Measurements from ENCODE around the gene SLC25A45. TPM values are rescaled to one million over a fixed set of nuclear protein-coding genes. Genes with fewer than 3 reads are reported as not detected.
A peak's percentile ranks its signal among the peaks of the same experiment; 100 is the strongest.

Gene SLC25A45
- total RNA-seq, 4 donors from 2014 or later = 2.6 to 12.4 (median 5.6) TPM

DNA sequence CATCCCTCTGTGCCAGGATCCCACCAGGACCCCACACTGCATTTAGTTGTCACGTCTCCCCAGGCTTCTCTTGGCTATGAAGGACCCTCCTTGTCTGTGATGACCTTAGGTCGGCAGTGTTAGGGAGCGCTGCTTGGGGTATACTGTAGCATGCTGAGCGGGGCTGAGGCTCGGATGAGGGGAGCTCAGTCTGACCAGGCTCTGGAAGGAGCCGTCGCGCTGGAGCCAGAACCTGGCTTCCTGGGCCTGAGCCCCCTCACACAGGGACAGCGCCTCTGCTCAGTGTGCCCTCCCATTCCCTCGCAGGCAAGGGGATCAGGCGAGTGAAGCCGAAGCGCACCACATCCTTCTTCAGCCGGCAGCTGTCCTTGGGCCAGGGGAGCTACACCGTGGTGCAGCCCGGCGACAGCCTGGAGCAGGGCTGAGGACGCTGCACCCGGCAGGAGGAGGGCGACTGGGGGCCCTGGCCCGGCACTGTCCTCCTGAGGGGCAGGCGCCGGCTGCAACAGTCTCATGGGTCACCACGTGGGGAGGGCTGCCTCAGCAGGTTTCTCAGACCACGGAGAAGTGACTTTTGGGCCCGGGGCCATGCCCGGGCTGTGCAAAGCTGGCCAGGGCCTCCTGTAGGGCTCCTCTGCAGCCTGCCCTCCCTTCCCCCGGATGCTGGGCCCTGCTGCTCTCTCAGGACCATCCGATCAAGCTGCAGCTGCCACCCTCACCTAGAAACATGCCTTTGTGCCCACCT is 28.7 kb upstream of the SLC25A45 start:
- H3K9me3 ChIP-seq = no peaks in the 10 kb centered on the region
- intact Hi-C loops (cut with DNase I; ENCODE audit: low total_unique reads) (no loop called here), in situ Hi-C loops (cut with MboI; ENCODE audit: low sequenced_read_pairs in 4 of 4) (loop anchor here in 2 of 4 donors (10.0 kb wide), 2 partner anchors 46 to 54 kb away; no protein-coding TSS in a partner anchor)
- H3K27ac ChIP-seq = peak overlapping the region in 2 of 4 donors; percentile 62 to 69
- no peak for ATAC-seq
- TF ChIP-seq POLR2A (IDR thresholded peaks at IDR 0.05) (no peak), CTCF (IDR thresholded peaks at IDR 0.05 in 4 of 5, conservative IDR thresholded peaks at IDR 0.05 in 1 of 5) (no peak)
- no peaks in the 10 kb centered on the region for H3K27me3 ChIP-seq
- H3K36me3 ChIP-seq = peaks cover 0 to 51% of the 10 kb centered on the region in 2 donors
- no peak overlapping the region for H3K4me3 ChIP-seq
- DNase-seq = peak in 1 of 2 donors; percentile 11
- H3K4me1 ChIP-seq = peaks cover 14 to 22% of the 10 kb centered on the region in 2 donors

DNA sequence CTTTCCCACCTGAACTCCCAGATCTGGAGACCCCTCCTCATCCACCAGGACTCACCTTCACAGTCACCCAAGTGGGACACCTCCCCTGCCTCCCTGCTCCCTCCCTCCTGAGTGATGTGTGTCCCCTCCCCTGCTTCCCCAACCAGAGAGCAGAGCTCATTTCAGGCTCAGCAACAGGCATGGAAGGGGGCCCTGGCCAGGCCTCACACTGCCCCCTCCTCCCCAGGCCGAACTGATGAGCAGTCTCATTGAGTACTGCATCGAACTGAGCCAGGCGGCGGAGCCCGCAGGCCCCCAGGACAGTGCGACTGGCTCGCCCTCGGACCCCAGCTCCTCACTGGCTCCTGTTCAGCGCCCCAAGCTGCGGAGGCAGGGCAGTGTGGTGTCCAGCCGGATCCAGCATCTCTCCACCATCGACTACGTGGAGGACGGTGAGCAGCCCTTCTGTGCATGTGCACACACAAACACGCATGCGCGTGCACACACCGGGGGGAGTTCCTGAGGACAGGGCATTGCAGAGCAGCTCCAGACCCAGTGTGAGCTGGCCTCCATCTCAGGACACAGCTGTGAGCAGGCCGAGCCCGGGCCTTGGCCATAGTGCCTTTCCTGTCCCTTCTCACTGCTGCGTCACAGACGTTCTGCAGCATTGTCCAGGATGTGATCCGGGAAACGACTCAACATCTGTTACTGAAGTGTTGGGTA is 22.3 kb upstream of the SLC25A45 start:
- TF ChIP-seq CTCF (IDR thresholded peaks at IDR 0.05 in 4 of 5, conservative IDR thresholded peaks at IDR 0.05 in 1 of 5) = no peak
- peak in 1 of 2 donors; percentile 26 for TF ChIP-seq POLR2A (IDR thresholded peaks at IDR 0.05)
- no peaks in the 10 kb centered on the region for H3K27me3 ChIP-seq
- ATAC-seq = peak in 1 of 2 donors; percentile 37
- peak overlapping the region in 3 of 4 donors; percentile 61 to 69 (median 62) for H3K27ac ChIP-seq
- H3K4me3 ChIP-seq = no peak overlapping the region
- DNase-seq = no peak
- intact Hi-C loops (cut with DNase I; ENCODE audit: low total_unique reads) (no loop called here), in situ Hi-C loops (cut with MboI; ENCODE audit: low sequenced_read_pairs in 4 of 4) (no loop called here)
- no peaks in the 10 kb centered on the region for H3K4me1 ChIP-seq
- no peaks in the 10 kb centered on the region for H3K9me3 ChIP-seq
- H3K36me3 ChIP-seq = peaks cover 0 to 71% of the 10 kb centered on the region in 2 donors

- no peaks in the 10 kb centered on the region for H3K4me1 ChIP-seq
- peak overlapping the region in 3 of 4 donors; percentile 57 to 69 (median 61) for H3K27ac ChIP-seq
- no peaks in the 10 kb centered on the region for H3K9me3 ChIP-seq
- H3K36me3 ChIP-seq = peaks cover 0 to 71% of the 10 kb centered on the region in 2 donors
- no peaks in the 10 kb centered on the region for H3K27me3 ChIP-seq
- ATAC-seq (no peak), DNase-seq (no peak)
- intact Hi-C loops (cut with DNase I; ENCODE audit: low total_unique reads) = no loop called here
- in situ Hi-C loops (cut with MboI; ENCODE audit: low sequenced_read_pairs in 4 of 4) = no loop called here
- TF ChIP-seq POLR2A (IDR thresholded peaks at IDR 0.05) = no peak
- no peak for TF ChIP-seq CTCF (IDR thresholded peaks at IDR 0.05 in 4 of 5, conservative IDR thresholded peaks at IDR 0.05 in 1 of 5)
- H3K4me3 ChIP-seq = no peak overlapping the region
Observed at GRCh38 chr11:65404210-65404609, 21.8 kb upstream of the SLC25A45 start.

GRCh38 chr11:65403607-65404121 is 21.2 kb upstream of the SLC25A45 start:
- TF ChIP-seq POLR2A (IDR thresholded peaks at IDR 0.05) (no peak), CTCF (IDR thresholded peaks at IDR 0.05 in 4 of 5, conservative IDR thresholded peaks at IDR 0.05 in 1 of 5) (no peak)
- H3K4me3 ChIP-seq = no peak overlapping the region
- DNase-seq (no peak), ATAC-seq (peak in 1 of 2 donors; percentile 53)
- no peaks in the 10 kb centered on the region for H3K4me1 ChIP-seq
- H3K27ac ChIP-seq = peak overlapping the region in 3 of 4 donors; percentile 57 to 69 (median 61)
- intact Hi-C loops (cut with DNase I; ENCODE audit: low total_unique reads) (no loop called here), in situ Hi-C loops (cut with MboI; ENCODE audit: low sequenced_read_pairs in 4 of 4) (no loop called here)
- no peaks in the 10 kb centered on the region for H3K27me3 ChIP-seq
- peaks cover 0 to 69% of the 10 kb centered on the region in 2 donors for H3K36me3 ChIP-seq
- H3K9me3 ChIP-seq = no peaks in the 10 kb centered on the region
